Aorta (tissue), 5 donors: ENCODE measurements around the gene KBTBD13. TPM values are rescaled to one million over a fixed set of nuclear protein-coding genes. Genes with fewer than 3 reads are reported as not detected.

Source experiments
- ATAC-seq: fragments of 200-7000 bp; cut with Tn5 transposase; one replicate; pipeline ENCODE4 v1.9.1; 2022; ENCODE audit warnings: moderate library complexity; ENCODE audit not compliant: low FRiP score
- DNase-seq, 2 donors: peaks; one replicate each; pipeline ENCODE4 v3.0.0-alpha.2; 2020
- H3K27ac ChIP-seq, 2 donors: one replicate each; pipeline ENCODE4 v1.5.1; 2013; ENCODE audit warnings: low read length in 2 of 2, mild to moderate bottlenecking in 2 of 2, moderate library complexity in 2 of 2, control low read depth in 1 of 2, inconsistent platforms in 1 of 2, low read depth in 1 of 2
- H3K27me3 ChIP-seq, 2 donors: one replicate each; pipeline ENCODE4 v1.6.1; 2013; ENCODE audit warnings: control low read depth in 1 of 2, low read length in 1 of 2, mild to moderate bottlenecking in 1 of 2, moderate library complexity in 1 of 2; ENCODE audit not compliant: insufficient read depth in 2 of 2, control insufficient read depth in 1 of 2
- H3K36me3 ChIP-seq, 2 donors: one replicate each; pipeline ENCODE4 v1.6.1; 2013; ENCODE audit warnings: control low read depth in 1 of 2, low read length in 1 of 2, mild to moderate bottlenecking in 1 of 2; ENCODE audit not compliant: insufficient read depth in 2 of 2, control insufficient read depth in 1 of 2
- H3K4me1 ChIP-seq, 2 donors: one replicate each; pipeline ENCODE4 v1.6.1; 2013; ENCODE audit warnings: low read length in 2 of 2, control low read depth in 1 of 2, mild to moderate bottlenecking in 1 of 2, moderate library complexity in 1 of 2; ENCODE audit not compliant: insufficient read depth in 2 of 2, control insufficient read depth in 1 of 2
- H3K4me3 ChIP-seq, 2 donors: one replicate each; pipeline ENCODE4 v1.5.1; 2013; ENCODE audit warnings: low read length in 2 of 2, control low read depth in 1 of 2, mild to moderate bottlenecking in 1 of 2
- H3K9me3 ChIP-seq: one replicate; pipeline ENCODE4 v1.6.1; 2013; ENCODE audit warnings: mild to moderate bottlenecking, low read length; ENCODE audit not compliant: control insufficient read depth
- WGBS, 2 donors: extraction: QIAGEN DNeasy Blood & Tissue Kit; methylation state at CpG; one replicate each; pipeline ENCODE4 v1.1.7; 2013; 5-methylcytosine and 5-hydroxymethylcytosine counted together
- intact Hi-C, 2 donors: fragments of 100-400 bp; cut with DNase I; formaldehyde crosslinking; loops; one replicate each; pipeline versions ENCODE4 v1.14.2 to v1.15.0; 2022
- long read RNA-seq, 2 donors: library from polyadenylated mRNA; unstranded; transcript quantifications; one replicate each; pipeline ENCODE4 v2.0.0, GENCODE V29; 2020 to 2021
- polyA plus RNA-seq, 2 donors: library from polyadenylated mRNA; stranded (reverse); fragments of 200-250 nt; gene quantifications; one replicate each; pipeline ENCODE4 v1.2.3, GENCODE V29; 2013
- total RNA-seq, 2 donors: library from RNA; stranded (reverse); fragmentation: NEBNext Ultra II Directional; extraction: Animal tissue kit (Norgen Biotek cat#: 25700); gene quantifications; one replicate each; pipeline ENCODE4 v1.2.1, GENCODE V29; 2021
- donor health status: healthy with polysubstance abuse.
- donor health status: Bipolar disorder and iron deficiency.
- donor health status: DM: no; HTN: no; CAD: no.
- donor health status: DM: no; HTN: no; CAD: no.
- donor health status: DM: yes; HTN: yes; CAD: no.

KBTBD13 gene
- 1 to 10 TPM; 1.5 TPM for total RNA-seq
- polyA plus RNA-seq = under 1 TPM; 0.05 to 0.25 TPM
- long read RNA-seq, donor 1, transcript KBTBD13-201 (1 exons, 3,124 nt) = major isoform, 8 of 8 reads
- long read RNA-seq, donor 1, partial matches to known transcripts = 0 of 8 reads
- long read RNA-seq, donor 1, other reads (novel, unspliced or antisense) = 0 of 8 reads
- long read RNA-seq, donor 2 = 0 reads

GRCh38 chr15:65076486-65077290, at the start of gene KBTBD13:
TSS of gene KBTBD13 (plus strand) at chr15:65076746. CDS start at chr15:65076816, 70 bp downstream.
- H3K27me3 ChIP-seq = no peaks in the 10 kb centered on the region
- DNase-seq (no peak), ATAC-seq (peak; percentile 59)
- H3K9me3 ChIP-seq = no peaks in the 10 kb centered on the region
- 63 to 68% methylated on average over 72 to 73 of the region's 73 CpGs for WGBS, 2 donors
- H3K36me3 ChIP-seq = no peaks in the 10 kb centered on the region
- peak within 1 kb of the TSS in 1 of 2 donors; percentile 46 for H3K27ac ChIP-seq
- no peak within 1 kb of the TSS for H3K4me3 ChIP-seq
- intact Hi-C loops = no loop called here
- H3K4me1 ChIP-seq = no peaks in the 10 kb centered on the region

GRCh38 chr15:65026756-65027155, 49.8 kb upstream of the KBTBD13 start:
- ATAC-seq (no peak), DNase-seq (no peak)
- WGBS, 2 donors = 92% methylated on average over 6 of the region's 6 CpGs
- Histone ChIP-seq H3K27ac (no peak overlapping the region), H3K4me3 (no peak overlapping the region), H3K9me3 (no peaks in the 10 kb centered on the region), H3K36me3 (no peaks in the 10 kb centered on the region), H3K4me1 (peaks cover 0 to 3% of the 10 kb centered on the region in 2 donors), H3K27me3 (no peaks in the 10 kb centered on the region)
- intact Hi-C loops = no loop called here

- H3K27ac ChIP-seq = no peak overlapping the region
- H3K9me3 ChIP-seq = no peaks in the 10 kb centered on the region
- no peak for DNase-seq
- H3K4me3 ChIP-seq = no peak overlapping the region
- no peaks in the 10 kb centered on the region for H3K27me3 ChIP-seq
- H3K4me1 ChIP-seq = peaks cover 0 to 3% of the 10 kb centered on the region in 2 donors
- intact Hi-C loops = no loop called here
- WGBS, 2 donors = 82 to 89% methylated on average over 1 of the region's 1 CpG
- H3K36me3 ChIP-seq = no peaks in the 10 kb centered on the region
- ATAC-seq = no peak
These were observed 49.0 kb upstream of the KBTBD13 start for GRCh38 chr15:65027593-65027992.

- Histone ChIP-seq H3K36me3 (no peaks in the 10 kb centered on the region), H3K9me3 (no peaks in the 10 kb centered on the region), H3K27me3 (no peaks in the 10 kb centered on the region), H3K4me3 (no peak overlapping the region), H3K27ac (no peak overlapping the region), H3K4me1 (peaks cover 0 to 3% of the 10 kb centered on the region in 2 donors)
- no peak for DNase-seq
- intact Hi-C loops = no loop called here
- WGBS, 2 donors = 60 to 62% methylated on average over 10 of the region's 10 CpGs
- ATAC-seq = no peak
These were observed 48.2 kb upstream of the KBTBD13 start for GRCh38 chr15:65028338-65028737.

GRCh38 chr15:65028921-65029735, 47.4 kb upstream of the KBTBD13 start, which contains the start of gene MTFMT:
TSS of gene MTFMT (minus strand) at chr15:65029639. CDS start at chr15:65029613, 26 bp downstream.
- Histone ChIP-seq H3K4me3 (peak within 1 kb of the TSS; percentile 74 to 90), H3K27ac (peak within 1 kb of the TSS in 1 of 2 donors; percentile 35), H3K9me3 (no peaks in the 10 kb centered on the region), H3K36me3 (no peaks in the 10 kb centered on the region), H3K4me1 (peaks cover 0 to 3% of the 10 kb centered on the region in 2 donors), H3K27me3 (no peaks in the 10 kb centered on the region)
- WGBS, 2 donors = 1% methylated on average over 71 to 73 of the region's 73 CpGs
- intact Hi-C loops = no loop called here
- ATAC-seq (peak; percentile 95), DNase-seq (peak; percentile 94 to 98)

GRCh38 chr15:65029736-65030208, 46.8 kb upstream of the KBTBD13 start:
- Histone ChIP-seq H3K27ac (no peak overlapping the region), H3K36me3 (no peaks in the 10 kb centered on the region), H3K4me3 (peak overlapping the region in 1 of 2 donors; percentile 74), H3K4me1 (peaks cover 0 to 3% of the 10 kb centered on the region in 2 donors), H3K9me3 (no peaks in the 10 kb centered on the region), H3K27me3 (no peaks in the 10 kb centered on the region)
- WGBS, 2 donors = 64% methylated on average over 12 of the region's 12 CpGs
- no peak for ATAC-seq
- intact Hi-C loops = loop anchor here (5.0 to 10.0 kb wide), 2 partner anchors 243 to 245 kb away; no protein-coding TSS in a partner anchor
- DNase-seq = no peak

GRCh38 chr15:65032801-65033537, 43.6 kb upstream of the KBTBD13 start:
- whole genome bisulfite sequencing, 2 donors = 23 to 27% methylated on average over 13 of the region's 13 CpGs
- ATAC-seq (peak; percentile 85), DNase-seq (peak; percentile 72 to 87)
- no peaks in the 10 kb centered on the region for H3K9me3 ChIP-seq
- H3K27me3 ChIP-seq = no peaks in the 10 kb centered on the region
- H3K36me3 ChIP-seq = no peaks in the 10 kb centered on the region
- H3K4me1 ChIP-seq = no peaks in the 10 kb centered on the region
- H3K4me3 ChIP-seq = no peak overlapping the region
- no peak overlapping the region for H3K27ac ChIP-seq
- intact Hi-C loops = loop anchor here (1.0 to 10.0 kb wide), 3 partner anchors 68 to 242 kb away; no protein-coding TSS in a partner anchor
